ENCODE results near the gene ANAPC15. TPM values are rescaled to one million over a fixed set of nuclear protein-coding genes. Genes with fewer than 3 reads are reported as not detected.

ANAPC15 gene
- total and polyA plus RNA-seq, 9 of the 15 experiments (the other 6 are each of a cell fraction or from before 2014, with no cell fraction given): 53.0 to 254 (median 75.7) TPM

GRCh38 chr11:72091292-72091691 lies 21.2 kb downstream of the ANAPC15 start (continued):
- peak; percentile 85 for TF ChIP-seq ZNF740 (CRISPR knock-in tag; IDR thresholded peaks at IDR 0.05)
- TF ChIP-seq ZNF740 (tag; IDR thresholded peaks at IDR 0.05): peak in 1 of 2 experiments; percentile 42; a peak in 1 of 4 replicates
- peak; percentile 62 to 81 for TF ChIP-seq MAZ (CRISPR knock-in tag; conservative IDR thresholded peaks at IDR 0.05 in 1 of 2, IDR thresholded peaks at IDR 0.05 in 1 of 2)
- TF ChIP-seq MCM2 (IDR thresholded peaks at IDR 0.05; ENCODE audit: low read depth): no peak
- TF ChIP-seq ZNF239 (CRISPR knock-in tag; IDR thresholded peaks at IDR 0.05): no peak
- TF ChIP-seq ZFP30 (CRISPR knock-in tag; IDR thresholded peaks at IDR 0.05; ENCODE audit: borderline replicate concordance): no peak
- TF ChIP-seq KLF10 (CRISPR knock-in tag; IDR thresholded peaks at IDR 0.05): no peak
- TF ChIP-seq TCF3 (CRISPR knock-in tag; IDR thresholded peaks at IDR 0.05): peak; percentile 22; the same call in 1 of the 2 replicates
- TF ChIP-seq ZBTB1 (CRISPR knock-in tag; IDR thresholded peaks at IDR 0.05; ENCODE audit: borderline replicate concordance, low read depth): no peak
- 0 out of 2 replicates have a peak, but pooled peaks have one; percentile 19 for TF ChIP-seq SMAD4 (CRISPR knock-in tag; conservative IDR thresholded peaks at IDR 0.05)
- 0 out of 2 replicates have a peak, but pooled peaks have one; percentile 72 for TF ChIP-seq NBN (IDR thresholded peaks at IDR 0.05; ENCODE audit: low read depth)
- no peak for TF ChIP-seq GATAD2B (IDR thresholded peaks at IDR 0.05; ENCODE audit: borderline replicate concordance)
- TF ChIP-seq ETS1 (conservative IDR thresholded peaks at IDR 0.05; ENCODE audit: control insufficient read depth, low read depth, low read length): no peak
- 0 out of 2 replicates have a peak, but pooled peaks have one; percentile 24 for TF ChIP-seq SOX6 (IDR thresholded peaks at IDR 0.05)
- no peak for TF ChIP-seq BRF2 (IDR thresholded peaks at IDR 0.05; ENCODE audit: borderline replicate concordance, insufficient read depth, insufficient read length)
- TF ChIP-seq CEBPG (CRISPR knock-in tag; IDR thresholded peaks at IDR 0.05): no peak
- no peak for TF ChIP-seq CEBPG (tag; conservative IDR thresholded peaks at IDR 0.05 in 1 of 2, IDR thresholded peaks at IDR 0.05 in 1 of 2)
- no peak for TF ChIP-seq ILF3 (IDR thresholded peaks at IDR 0.05; ENCODE audit: borderline replicate concordance)
- 0 out of 2 replicates have a peak, but pooled peaks have one; percentile 46 for TF ChIP-seq ARID2 (IDR thresholded peaks at IDR 0.05)
- TF ChIP-seq RREB1 (CRISPR knock-in tag; IDR thresholded peaks at IDR 0.05): no peak
